GM12874 (cell line): ENCODE data around the gene NR2F2.

Experiments
- TF ChIP-seq, protein P1 (sequence below): IDR thresholded peaks from 2 replicates; pipeline ENCODE4 v1.5.1; 2011; ENCODE audit warnings: low read depth, mild to moderate bottlenecking, control low read depth, low read length, moderate library complexity; ENCODE audit not compliant: insufficient read depth

NR2F2 gene

DNA sequence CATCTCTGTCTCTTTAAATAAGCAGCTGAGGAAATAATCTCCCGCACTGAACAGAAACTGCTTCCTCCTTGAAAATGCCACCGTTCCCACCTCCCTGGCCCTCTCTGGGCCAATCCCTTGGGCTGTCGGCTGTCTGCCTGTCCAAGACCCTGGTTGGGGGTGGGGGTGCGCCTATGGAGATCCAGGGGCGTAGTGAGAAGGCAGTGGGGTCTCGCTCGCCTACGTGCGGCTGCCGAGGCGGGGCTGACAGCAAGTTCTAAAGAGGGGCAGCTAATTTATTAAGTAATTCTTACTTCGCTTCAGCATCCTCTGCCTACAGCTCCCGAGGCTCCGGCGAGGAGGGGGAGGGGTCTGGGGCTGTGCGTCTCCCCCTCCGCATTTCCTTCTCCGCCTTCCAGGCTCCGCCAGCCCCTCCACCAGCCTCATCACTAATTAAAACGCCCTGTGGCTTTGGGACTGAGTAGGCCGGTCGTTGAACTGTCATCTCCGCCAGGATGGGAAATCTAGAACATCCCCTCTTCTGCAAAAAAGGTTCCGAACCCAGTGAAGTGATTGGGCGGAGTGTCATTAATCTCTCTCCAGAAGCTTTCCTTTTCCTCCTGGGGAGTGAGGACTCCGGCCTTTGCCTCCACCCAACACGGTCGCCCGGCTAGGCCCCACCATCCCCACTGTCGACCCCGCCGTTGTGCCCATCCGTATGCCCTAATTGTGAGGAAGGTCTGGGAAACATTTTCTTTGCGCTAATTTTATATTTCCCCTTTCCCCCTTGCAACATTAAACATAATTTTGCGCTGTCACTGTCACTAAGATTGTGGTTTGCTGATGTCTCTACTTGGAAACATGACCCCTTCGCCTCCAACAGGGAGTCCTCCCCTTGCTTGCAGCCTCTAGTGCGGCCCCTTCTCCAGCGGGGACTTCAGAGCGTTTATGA is 16.9 kb downstream of the NR2F2 start:
- TF ChIP-seq, protein P1, sequence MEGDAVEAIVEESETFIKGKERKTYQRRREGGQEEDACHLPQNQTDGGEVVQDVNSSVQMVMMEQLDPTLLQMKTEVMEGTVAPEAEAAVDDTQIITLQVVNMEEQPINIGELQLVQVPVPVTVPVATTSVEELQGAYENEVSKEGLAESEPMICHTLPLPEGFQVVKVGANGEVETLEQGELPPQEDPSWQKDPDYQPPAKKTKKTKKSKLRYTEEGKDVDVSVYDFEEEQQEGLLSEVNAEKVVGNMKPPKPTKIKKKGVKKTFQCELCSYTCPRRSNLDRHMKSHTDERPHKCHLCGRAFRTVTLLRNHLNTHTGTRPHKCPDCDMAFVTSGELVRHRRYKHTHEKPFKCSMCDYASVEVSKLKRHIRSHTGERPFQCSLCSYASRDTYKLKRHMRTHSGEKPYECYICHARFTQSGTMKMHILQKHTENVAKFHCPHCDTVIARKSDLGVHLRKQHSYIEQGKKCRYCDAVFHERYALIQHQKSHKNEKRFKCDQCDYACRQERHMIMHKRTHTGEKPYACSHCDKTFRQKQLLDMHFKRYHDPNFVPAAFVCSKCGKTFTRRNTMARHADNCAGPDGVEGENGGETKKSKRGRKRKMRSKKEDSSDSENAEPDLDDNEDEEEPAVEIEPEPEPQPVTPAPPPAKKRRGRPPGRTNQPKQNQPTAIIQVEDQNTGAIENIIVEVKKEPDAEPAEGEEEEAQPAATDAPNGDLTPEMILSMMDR = no peak

DNA sequence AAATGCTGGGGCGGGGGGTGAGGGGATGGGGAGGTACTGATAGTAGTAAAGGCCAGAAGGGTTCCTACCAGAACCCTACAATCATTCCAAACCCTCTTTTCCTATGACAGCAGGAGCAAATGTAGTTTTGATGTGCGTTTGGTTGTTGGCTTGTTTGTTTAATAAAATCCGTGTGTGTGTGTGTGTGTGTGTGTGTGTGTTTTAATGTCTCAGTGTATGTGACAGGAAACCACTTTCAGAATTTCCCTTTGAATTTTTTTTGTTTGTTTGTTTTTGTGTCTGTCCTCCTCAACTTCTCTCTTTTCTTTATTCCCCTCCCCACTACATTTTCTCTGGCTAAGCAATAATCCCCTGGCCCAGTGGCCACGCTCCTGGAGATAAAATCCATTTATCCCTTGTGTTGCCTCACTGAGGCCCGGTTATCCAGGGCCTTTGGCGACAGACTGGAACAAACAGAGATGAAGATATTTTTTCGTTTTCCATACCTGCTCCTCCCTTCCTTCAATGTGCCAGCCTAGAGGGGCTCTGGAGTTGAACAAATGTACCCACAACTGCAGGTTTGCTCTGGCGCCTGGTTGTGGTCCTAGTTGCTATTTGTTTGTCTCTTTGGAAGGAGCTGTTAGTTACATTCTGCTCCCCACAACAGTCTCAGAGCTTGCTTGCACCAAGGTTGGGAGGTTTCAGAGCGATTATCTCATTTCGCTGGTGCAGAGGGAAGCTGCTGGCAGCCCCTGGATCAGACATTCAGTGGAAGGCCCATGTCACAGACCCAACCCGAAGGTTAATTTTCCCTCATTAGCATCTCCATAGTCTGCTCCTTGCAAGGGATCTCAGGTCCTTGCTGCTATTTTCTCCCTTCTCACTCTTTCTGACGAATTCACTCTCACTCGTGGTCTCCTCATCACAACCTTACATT is 17.9 kb downstream of the NR2F2 start:
- TF ChIP-seq, protein P1 = no peak

DNA sequence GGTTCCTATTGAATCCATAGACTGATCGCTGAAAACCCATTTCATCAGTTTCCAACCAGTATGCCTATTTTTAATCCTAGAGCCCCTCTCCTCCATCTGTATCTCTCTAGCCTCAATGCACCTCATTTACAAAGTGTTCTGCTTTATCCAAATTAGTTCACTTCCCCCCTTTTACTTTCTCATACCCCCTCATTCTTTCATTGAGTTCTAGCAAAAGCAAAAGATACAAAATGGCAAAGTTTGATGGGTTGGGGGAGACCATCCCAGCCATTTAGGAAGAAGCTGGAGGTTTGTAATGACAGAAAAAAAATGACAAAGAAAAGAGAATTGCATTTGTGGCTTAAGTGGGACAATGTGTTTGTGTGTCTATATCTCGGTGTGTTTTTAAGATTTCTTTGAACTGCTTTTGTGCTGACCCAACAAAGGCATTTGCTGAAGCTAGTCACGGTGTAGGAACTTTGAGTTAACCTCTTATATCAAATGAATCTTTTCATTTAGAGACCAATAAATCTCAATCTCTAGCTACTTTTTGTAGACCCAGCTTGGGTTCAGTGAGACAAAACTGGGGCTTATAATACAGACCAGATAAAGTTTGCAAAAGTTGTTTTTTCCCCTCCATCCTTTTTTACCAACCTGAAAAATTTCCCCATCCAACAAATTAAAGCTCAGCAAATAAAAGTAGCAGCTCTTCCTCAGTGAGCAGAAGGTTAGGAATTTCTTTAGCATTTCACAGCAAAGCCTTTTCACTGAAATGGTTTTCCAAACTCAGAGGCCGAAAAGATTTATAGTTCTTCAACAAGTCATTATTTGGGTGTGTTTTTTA is 18.7 kb downstream of the NR2F2 start:
- TF ChIP-seq, protein P1 = no peak

DNA sequence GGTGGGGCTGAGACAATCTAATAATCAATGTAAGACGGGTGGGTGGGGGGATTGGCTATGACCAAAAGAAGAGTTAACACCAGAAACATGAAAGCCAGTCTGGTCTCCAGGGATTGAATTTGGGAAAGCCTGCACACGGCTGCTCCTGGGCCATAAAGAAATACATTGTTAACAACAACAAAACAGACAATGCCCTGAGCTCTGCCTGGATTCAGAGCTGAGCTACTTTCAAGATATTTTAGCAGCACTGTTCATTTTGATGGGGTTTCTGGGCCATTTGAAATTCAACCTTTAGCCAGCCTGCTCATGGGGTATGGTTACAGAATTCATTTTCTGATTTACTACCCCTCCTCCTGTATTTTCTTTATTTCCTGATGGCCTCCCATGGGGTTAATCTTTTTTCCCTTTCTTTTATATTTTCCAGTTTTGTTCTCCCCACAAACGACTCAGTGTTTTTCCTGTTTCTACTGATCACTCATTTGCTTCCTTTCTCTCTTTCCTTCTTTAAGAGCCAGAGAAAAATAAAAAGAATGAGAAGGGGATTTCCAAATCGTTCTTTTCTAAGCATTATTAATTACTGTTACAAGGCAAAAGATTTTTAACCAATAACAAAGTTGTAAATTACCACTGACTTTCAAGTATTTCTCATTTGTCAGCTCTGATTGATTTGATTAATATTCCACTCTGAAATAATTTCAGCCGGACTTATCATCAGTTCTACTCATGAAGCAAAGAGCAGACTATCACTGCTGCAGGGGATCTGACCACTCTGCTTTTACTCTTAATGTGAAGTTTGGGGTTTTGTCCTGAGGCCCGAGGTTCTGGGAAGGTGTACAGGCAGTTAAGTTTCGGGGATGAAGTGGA is 19.6 kb downstream of the NR2F2 start:
- TF ChIP-seq, protein P1 = no peak

DNA sequence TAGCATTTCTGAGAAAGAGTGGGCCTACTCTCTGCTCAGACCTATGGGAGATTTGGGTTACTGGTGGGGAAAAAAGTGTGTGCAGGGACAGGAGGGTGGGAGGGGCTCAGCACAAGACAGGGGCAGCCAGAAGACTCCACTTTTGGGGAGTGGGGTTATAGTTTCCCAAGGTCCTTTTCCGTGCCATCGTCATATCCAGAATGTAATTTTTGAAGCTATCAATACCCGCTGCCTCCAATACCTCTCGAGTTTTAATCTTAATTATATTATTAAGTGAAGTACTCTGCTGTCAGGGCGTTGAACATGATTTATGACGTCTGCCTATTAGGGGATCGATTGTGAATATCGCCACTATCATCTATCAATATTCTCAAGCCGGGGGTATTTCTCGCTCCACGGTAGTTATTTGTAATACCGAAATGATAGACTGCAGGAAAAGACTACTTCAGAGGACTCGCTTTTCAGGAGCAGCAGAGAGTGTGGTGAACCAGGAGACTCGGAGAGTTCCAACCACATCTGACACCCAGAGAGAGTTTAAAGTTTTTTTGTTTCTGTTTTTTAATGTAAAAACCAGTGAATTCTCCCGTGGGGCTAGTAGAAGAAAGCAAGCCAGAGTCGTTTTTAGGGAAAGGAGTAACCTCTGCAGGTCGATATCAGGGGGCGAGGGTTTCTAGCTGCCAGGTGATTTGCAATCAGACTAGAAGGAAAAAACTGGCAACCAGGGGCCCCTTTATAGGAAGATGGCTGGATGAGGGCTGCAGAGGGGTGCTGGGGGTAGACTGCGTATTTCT is 20.6 kb downstream of the NR2F2 start:
- TF ChIP-seq, protein P1 = no peak
